GM19452 (cell line): ENCODE data around the gene AUH.
A peak's percentile ranks its signal among the peaks of the same experiment; 100 is the strongest.
"Not testable (repeated sequence)": the region's sequence is repeated elsewhere in the genome, so short reads cannot be mapped to it uniquely, and the experiment has no call there.

Source experiments
- ATAC-seq: cut with Tn5 transposase; IDR thresholded peaks from one replicate; pipeline ENCODE4 v1.9.1; 2021; ENCODE audit not compliant: unreplicated experiment

AUH gene

GRCh38 chr9:91211919-91212318 lies 149.8 kb downstream of the AUH start:
- no peak for ATAC-seq

DNA sequence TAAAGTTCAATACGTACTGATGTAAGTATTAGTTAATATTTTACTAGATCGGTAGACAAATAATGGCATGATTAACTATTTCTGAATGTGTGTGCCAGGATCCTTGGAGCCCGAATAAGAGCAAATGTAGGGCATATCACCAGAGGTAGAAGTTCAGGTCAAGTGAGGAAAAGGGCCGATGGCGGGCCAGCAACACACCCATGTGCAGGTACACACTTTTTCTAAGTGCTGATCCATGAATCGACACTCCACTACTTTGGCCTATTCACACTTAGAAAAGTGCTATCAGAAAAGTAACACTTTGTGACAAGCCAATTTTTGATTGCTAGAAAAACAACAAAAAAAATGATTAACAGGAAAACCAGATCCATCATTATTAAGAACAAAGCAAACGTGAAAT lies 150.3 kb downstream of the AUH start:
- ATAC-seq = no peak

DNA sequence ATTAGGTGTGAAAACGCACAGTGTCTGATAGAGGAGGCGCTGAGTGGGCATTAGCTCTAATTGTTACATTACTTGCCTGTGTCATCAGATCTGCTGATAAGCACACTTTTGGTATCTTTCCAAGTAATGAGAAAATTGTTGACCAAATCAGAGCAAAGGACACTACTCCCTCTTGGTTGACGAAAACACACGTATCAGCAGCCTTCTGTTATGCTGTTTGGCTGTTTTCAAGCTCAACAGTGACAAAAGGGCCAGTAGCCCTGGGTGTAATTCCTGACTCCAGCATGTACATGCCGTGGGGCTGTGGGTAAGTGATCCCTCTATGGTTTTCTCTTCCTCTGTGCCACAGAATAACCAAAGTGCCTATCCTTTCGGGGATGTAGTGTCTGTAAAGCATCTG lies 151.4 kb downstream of the AUH start:
- ATAC-seq = no peak

DNA sequence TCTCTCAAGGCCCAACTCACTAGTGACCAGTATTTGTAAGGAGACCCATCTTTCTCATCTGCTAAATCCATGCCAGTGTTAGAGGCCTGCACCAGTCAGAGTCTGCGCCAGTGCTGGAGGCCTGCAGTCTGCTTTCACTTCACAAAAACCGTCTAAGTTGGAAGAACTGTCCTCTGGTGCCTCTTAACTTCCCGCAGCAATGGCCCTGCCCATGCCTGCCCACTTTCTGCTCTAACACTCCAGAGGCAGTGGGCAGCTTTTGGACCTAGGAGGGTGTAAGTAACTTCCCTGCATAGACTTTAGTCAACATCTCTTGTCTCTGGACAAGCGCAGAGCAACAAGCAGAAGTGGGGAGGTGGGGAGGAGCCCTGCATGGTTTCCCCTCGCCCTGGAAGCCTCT lies 152.9 kb downstream of the AUH start:
- ATAC-seq = no peak

DNA sequence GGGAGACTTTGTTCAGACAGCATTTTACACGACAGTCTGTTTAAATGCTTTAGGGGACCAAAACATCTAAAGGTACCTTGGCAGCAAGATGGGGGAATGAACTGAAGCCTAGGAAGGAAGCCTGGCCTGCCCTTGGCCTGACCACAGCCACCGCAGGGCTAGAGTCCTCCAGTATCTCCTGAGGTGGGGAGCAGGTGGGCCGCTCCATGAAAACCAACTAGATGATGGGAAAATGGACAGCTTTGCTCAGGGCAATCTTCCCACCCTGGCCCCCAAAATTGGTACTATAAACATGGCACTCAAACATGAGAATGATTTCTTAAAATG lies 153.3 kb downstream of the AUH start:
- no peak for ATAC-seq

DNA sequence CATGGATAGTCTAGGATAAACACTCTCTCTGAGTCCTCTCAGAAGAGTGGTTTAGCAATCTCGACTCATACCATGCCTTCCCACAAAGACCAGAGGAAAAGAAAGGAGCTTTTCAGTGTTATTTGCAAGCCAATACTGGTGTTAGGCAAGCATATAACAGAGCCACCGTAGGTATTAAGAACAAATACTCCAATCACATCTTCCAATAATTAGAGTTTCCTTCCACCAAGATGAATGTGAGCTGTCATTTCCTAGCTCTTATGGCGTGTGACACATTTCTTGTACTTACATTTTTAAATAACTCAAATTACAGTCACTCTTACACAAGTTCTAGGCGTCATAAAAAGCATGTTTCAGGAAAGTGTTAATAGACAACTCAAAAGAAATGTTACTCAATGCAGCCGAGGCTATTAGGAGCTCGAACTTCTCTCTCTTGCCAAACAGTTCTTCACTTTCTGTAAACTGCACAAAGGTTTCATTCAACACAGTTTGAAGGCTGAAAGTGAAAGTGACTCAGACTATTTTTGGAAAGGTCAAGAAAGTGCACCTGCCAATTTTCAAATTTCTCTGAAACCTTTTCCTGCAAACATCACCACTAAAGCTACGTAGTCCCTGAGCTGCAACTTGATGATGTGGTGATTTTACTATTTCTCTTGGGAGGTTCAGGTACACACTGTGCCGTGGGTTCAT lies 153.8 kb downstream of the AUH start:
- ATAC-seq = peak; percentile 86

DNA sequence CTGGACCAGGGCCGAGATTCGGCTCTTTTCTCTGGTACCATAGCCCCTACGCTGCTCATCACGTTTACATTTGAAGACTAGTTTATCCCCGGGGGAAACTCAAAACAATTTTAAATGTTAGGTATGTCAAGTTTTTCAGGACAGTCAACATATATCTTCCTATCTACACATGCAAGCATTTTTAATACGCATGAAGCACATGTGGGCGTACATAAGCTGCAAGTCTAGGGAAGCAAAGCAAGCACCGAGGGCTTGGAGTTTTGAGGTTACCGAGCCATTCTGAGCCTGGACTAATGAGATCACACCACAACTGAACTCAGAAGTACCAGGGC lies 154.4 kb downstream of the AUH start:
- ATAC-seq = no peak

DNA sequence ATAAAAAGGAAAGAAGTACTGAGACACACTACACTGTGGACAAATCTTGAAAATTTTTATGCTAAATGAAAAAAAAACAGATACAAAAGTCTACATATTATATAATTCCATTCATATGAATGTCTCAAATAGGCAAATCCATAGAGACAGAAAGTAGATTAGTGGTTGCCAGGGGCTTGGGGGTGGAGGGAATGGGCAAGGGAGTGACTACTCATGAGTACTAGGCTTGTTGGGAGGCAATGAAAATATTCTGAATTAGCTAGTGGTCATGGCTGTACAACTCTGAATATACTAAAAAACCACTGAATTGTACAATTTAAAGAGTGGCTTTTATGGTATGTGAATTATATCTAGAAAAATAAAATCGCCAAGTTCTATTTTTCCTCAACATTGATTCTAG lies 154.9 kb downstream of the AUH start:
- no peak for ATAC-seq

DNA sequence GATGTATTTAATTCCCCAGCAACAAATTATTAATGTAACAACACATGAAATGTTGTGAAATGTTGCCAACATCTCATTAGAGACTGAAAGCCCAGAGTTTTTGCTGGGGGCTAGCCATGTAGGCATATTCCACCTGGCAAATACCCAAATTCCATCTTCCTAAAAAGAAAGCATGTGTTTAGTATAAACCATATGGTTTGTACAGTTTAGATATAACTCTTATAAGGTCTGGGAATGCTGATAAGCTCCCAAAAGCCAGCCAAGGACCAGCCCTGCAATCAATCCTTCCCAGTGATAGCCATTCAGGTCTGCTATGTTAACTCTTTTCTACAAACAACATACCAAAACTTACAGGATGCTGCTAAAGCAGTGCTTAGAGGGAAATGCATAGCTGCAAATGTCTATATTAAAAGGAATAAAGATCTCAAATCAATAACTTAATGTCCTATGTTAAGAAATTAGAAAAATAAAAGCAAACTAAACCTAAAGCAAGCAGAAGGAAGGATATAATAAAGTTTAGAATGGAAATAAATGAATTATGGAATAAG lies 158.9 kb downstream of the AUH start:
- ATAC-seq = no peak

GRCh38 chr9:91200692-91201336 lies 160.9 kb downstream of the AUH start:
- ATAC-seq = no peak

- ATAC-seq = no peak
Measured at GRCh38 chr9:91199739-91200497, 161.8 kb downstream of the AUH start.

GRCh38 chr9:91198881-91199280 lies 162.8 kb downstream of the AUH start:
- ATAC-seq = not testable (repeated sequence)

DNA sequence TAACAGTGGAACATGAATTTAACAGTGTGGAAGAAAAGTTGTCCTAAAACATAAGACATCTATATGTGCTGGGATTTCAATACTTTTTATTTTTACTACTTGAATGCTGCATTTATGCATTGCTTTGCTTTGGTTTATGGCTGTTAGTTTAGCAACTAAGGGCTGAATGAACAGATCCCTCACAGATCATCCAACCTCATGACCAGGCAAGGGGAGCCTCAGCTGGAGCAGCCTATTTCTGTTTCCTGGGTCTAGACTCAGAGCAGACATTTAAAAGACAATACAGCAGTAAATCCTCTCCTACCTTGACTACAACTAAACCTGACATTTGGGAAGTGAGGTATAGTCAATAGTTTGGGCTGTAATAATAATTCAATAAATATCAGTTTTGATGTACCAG lies 163.3 kb downstream of the AUH start:
- ATAC-seq = no peak

DNA sequence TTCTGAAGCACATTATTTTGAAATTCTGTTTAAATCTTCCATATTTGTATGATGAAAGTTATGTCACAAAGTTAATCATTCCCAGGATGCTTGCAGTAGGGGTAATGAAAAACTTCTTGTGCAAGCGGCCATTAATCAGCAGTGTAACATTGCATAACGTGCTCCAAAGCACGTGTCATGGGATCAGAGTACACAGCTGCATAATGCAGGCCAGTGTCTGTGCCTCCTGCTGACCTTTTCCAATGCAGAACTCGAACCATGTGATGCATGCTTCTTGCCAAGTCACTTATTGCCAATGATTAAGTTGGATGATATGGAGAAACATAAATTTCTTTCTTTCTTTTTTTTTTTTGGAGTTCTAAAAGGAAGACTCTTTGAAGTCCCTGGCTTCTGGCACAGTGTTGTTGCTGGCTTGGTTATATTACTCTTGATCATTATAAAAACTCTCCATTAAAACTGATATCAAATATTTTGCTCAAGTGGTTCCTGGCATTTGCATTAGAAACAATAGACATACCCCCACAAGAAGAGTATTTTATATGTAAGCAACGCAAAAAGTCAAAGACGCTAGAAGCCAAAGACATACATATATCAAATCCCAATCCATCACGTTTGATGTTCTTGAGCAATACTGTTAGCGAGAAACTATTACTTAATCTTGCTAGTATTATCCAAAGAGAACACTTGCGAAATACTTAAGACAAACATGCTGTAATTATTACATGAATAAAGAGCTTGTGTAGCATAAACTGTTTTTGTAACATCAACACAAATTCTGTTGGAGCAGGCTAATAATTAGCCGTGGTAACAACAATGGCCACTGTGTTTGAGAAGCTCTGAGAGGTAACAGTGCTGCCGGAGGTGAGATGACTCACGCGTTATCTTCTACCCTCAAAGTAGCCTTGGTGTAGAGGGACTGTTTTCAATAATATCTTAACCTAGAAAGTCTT lies 164.2 kb downstream of the AUH start:
- ATAC-seq = no peak

DNA sequence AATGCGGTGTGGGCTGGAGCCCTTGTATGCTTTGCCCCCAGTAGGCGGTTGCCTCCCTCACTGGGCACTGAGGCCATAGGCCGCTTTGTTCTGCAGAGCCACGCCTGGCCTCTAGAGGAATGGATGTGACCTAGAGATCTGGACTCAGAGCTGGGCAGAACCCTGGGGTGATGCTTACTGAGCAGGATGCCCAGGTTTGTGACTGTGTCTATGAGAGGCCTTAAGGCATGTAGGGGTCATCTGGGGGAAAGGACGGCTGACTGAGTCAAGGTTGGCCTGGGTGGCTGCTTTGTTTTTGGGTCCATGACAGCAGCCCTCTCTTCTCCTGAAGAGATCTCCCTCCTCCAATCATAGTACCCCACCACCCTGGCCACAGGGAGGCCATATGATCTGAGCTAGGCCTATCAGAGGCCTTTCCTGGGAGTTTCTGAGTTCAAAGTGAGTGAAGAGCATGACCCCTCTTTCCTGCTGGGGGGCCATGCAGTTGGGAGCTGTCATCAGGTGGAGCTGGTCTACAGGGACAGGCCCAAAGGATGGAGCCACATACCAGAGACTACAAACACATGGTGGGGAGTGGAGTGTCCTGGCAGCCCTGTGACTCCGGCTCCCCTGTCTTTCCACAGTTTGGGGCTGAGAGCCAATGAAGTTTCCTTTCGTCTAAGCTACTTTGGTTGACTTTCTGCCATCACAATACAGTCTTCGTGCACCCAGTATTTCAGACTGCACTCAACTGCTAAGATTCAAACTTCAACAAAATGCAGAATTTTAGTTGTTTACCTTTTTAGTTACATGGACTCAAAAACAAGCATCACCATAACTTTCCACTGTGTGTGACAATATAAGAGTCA lies 165.4 kb downstream of the AUH start:
- ATAC-seq = no peak

DNA sequence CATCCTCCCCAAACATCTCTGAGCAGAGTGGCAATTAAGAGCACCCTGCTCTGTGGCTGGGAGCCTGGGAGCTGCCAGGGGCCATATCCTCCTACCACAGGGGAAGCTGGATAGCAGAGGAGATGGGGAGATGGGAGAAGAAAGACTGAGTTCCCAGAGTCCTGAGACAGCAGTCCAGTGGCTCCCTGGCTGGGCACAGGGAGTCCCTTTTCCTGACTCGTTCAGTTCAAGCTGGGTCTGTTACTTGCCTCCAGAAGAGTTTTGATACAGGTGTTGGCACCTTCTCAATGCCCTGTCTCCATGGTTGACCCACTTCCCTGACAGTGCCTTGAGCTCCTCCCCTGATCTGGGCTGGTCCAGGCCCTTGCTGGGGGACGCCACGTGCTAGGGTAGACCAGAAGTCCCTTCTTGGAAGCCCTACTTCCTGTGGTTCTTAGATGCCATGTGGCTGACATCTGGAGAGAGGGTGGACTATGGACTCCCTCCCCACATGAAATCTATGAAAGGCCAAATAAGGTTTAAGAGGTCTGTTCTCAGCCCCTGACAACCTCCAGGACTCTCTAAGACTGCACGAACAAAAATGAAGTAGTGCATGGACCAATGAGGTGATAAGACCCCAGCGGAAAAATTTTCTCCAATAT lies 166.2 kb downstream of the AUH start:
- ATAC-seq = no peak

DNA sequence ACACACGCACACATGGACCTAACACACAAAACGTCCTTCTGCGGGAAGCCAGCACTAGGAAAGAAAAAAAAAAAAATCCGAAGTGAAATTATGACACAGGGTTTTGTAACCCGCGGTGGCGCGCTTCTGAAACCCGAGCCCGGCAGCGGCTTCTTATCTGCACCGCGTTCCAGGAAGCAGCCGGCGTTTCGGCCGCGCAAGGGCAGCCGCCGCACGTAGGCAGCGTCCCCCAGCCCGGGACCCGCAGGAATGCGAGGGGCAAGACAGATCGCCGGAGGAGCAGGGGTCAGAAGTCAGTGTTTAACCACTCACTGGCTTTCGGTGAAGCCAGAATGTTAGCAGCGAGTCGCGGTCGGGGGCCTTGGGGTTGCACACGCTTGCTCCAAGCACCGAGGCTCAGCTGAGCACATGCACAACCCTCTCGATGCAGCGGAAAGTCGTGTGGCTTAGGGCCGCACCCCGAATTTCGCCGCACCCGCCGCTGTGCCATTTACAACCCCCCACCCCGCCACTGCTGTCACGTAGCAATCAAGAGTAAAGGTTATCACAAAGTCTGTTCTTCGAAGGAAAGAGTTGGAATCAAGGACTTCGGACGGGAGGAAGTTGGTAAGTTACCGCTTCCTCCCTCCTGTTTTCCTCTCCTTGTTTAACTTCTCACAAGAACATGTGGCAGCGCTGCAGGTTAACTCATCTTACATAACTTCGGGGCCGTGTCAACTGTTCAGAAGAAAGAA lies 167.9 kb downstream of the AUH start:
- peak; percentile 56 for ATAC-seq

- peak; percentile 31 for ATAC-seq
Measured at GRCh38 chr9:91193087-91193657, 168.5 kb downstream of the AUH start.
